Trophoblast cell (in vitro differentiated cells and primary cell): ENCODE data around the gene TRPV5.
A peak's percentile ranks its signal among the peaks of the same experiment; 100 is the strongest.

Experiments used
- DNase-seq, 2 donors: peaks; one replicate each; pipeline ENCODE4 v3.0.0-alpha.2; 2016
- H2AFZ ChIP-seq: 2 replicates; pipeline ENCODE4 v1.6.1; 2013; ENCODE audit warnings: low read length, moderate library complexity, mild to moderate bottlenecking; ENCODE audit not compliant: insufficient read depth, poor library complexity
- H2AK5ac ChIP-seq: 2 replicates; pipeline ENCODE4 v1.6.1; 2013; ENCODE audit warnings: mild to moderate bottlenecking, low read length
- H2BK120ac ChIP-seq: 2 replicates; pipeline ENCODE4 v1.6.1; 2013; ENCODE audit warnings: low read length, mild to moderate bottlenecking, moderate library complexity; ENCODE audit not compliant: insufficient read depth, poor library complexity
- H2BK12ac ChIP-seq: 2 replicates; pipeline ENCODE4 v1.6.1; 2013; ENCODE audit warnings: mild to moderate bottlenecking, low read length, moderate library complexity
- H2BK5ac ChIP-seq: 2 replicates; pipeline ENCODE4 v1.6.1; 2013; ENCODE audit warnings: low read length, low read depth, moderate library complexity, mild to moderate bottlenecking; ENCODE audit not compliant: poor library complexity
- H3K14ac ChIP-seq: 2 replicates; pipeline ENCODE4 v1.6.1; 2013; ENCODE audit warnings: mild to moderate bottlenecking, low read length
- H3K18ac ChIP-seq: 2 replicates; pipeline ENCODE4 v1.6.1; 2013; ENCODE audit warnings: mild to moderate bottlenecking, low read length
- H3K23ac ChIP-seq: 2 replicates; pipeline ENCODE4 v1.6.1; 2013; ENCODE audit warnings: low read length
- H3K27ac ChIP-seq: 2 replicates; pipeline ENCODE4 v1.5.1; 2013; ENCODE audit warnings: low read depth, mild to moderate bottlenecking, inconsistent platforms, low read length, moderate library complexity
- H3K27me3 ChIP-seq: 2 replicates; pipeline ENCODE4 v1.6.1; 2013; ENCODE audit warnings: inconsistent platforms, mild to moderate bottlenecking, low read length, moderate library complexity; ENCODE audit not compliant: insufficient read depth
- H3K36me3 ChIP-seq, 2 experiments: 1 replicate in 1 of 2; 2 replicates in 1 of 2; pipeline ENCODE4 v1.6.1; 2013; ENCODE audit warnings: low read length in 2 of 2, mild to moderate bottlenecking in 2 of 2, moderate library complexity in 1 of 2; ENCODE audit not compliant: insufficient read depth in 2 of 2, control insufficient read depth in 1 of 2
- H3K4ac ChIP-seq: 2 replicates; pipeline ENCODE4 v1.6.1; 2013; ENCODE audit warnings: low read depth, mild to moderate bottlenecking, low read length, moderate library complexity
- H3K4me1 ChIP-seq, 2 experiments: 1 replicate in 1 of 2; 2 replicates in 1 of 2; pipeline ENCODE4 v1.6.1; 2013; ENCODE audit warnings: low read length in 2 of 2, mild to moderate bottlenecking in 2 of 2, moderate library complexity in 1 of 2; ENCODE audit not compliant: insufficient read depth in 2 of 2, control insufficient read depth in 1 of 2
- H3K4me2 ChIP-seq: 2 replicates; pipeline ENCODE4 v1.6.1; 2013; ENCODE audit warnings: inconsistent platforms, mild to moderate bottlenecking, low read length, moderate library complexity
- H3K4me3 ChIP-seq: 2 replicates; pipeline ENCODE4 v1.5.1; 2013; ENCODE audit warnings: mild to moderate bottlenecking, low read depth, low read length, inconsistent platforms
- H3K79me1 ChIP-seq: one replicate; pipeline ENCODE4 v1.6.1; 2013; ENCODE audit warnings: low read length
- H3K79me2 ChIP-seq: 2 replicates; pipeline ENCODE4 v1.6.1; 2013; ENCODE audit warnings: low read length, mild to moderate bottlenecking; ENCODE audit not compliant: control insufficient read depth, insufficient read depth, poor library complexity
- H3K9ac ChIP-seq: 2 replicates; pipeline ENCODE4 v1.6.1; 2013; ENCODE audit warnings: mild to moderate bottlenecking, low read length
- H3K9me3 ChIP-seq: 2 replicates; pipeline ENCODE4 v1.6.1; 2013; ENCODE audit warnings: low read depth, mild to moderate bottlenecking, control low read depth, inconsistent platforms, low read length; ENCODE audit not compliant: insufficient read depth
- H4K12ac ChIP-seq: 2 replicates; pipeline ENCODE4 v1.6.1; 2013; ENCODE audit warnings: low read depth, mild to moderate bottlenecking, low read length, moderate library complexity
- H4K8ac ChIP-seq: 2 replicates; pipeline ENCODE4 v1.6.1; 2013; ENCODE audit warnings: low read depth, mild to moderate bottlenecking, low read length, moderate library complexity
- H4K91ac ChIP-seq: one replicate; pipeline ENCODE4 v1.6.1; 2013; ENCODE audit warnings: low read depth, mild to moderate bottlenecking, low read length, moderate library complexity
- WGBS: extraction: QIAGEN DNeasy Blood & Tissue Kit; methylation state at CpG from one replicate; pipeline ENCODE4 v1.1.7; 2013; ENCODE audit warnings: missing lambda C conversion rate; ENCODE audit not compliant: insufficient read length, insufficient coverage; ENCODE audit errors: extremely low coverage; 5-methylcytosine and 5-hydroxymethylcytosine counted together

Gene TRPV5

GRCh38 chr7:142930126-142930730 lies 3.3 kb downstream of the TRPV5 start:
- WGBS: no CpG with 5 or more reads among the region's 11 CpGs
- Histone ChIP-seq H3K18ac (no peak overlapping the region), H3K4me2 (no peak overlapping the region), H4K8ac (no peak overlapping the region), H2AK5ac (no peak overlapping the region), H3K79me2 (no peaks in the 10 kb centered on the region), H3K79me1 (no peaks in the 10 kb centered on the region), H3K36me3 (no peaks in the 10 kb centered on the region), H3K9me3 (no peaks in the 10 kb centered on the region), H2BK12ac (no peak overlapping the region), H3K4ac (no peak overlapping the region), H3K23ac (no peak overlapping the region), H3K14ac (no peak overlapping the region), H4K12ac (no peak overlapping the region), H2BK5ac (no peak overlapping the region), H3K4me1 (no peaks in the 10 kb centered on the region), H3K4me3 (no peak overlapping the region), H3K27ac (no peak overlapping the region), H2AFZ (no peak overlapping the region), H3K27me3 (no peaks in the 10 kb centered on the region), H3K9ac (no peak overlapping the region), H4K91ac (no peak overlapping the region), H2BK120ac (no peak overlapping the region)
- DNase-seq: peak; percentile 82 to 84

DNA sequence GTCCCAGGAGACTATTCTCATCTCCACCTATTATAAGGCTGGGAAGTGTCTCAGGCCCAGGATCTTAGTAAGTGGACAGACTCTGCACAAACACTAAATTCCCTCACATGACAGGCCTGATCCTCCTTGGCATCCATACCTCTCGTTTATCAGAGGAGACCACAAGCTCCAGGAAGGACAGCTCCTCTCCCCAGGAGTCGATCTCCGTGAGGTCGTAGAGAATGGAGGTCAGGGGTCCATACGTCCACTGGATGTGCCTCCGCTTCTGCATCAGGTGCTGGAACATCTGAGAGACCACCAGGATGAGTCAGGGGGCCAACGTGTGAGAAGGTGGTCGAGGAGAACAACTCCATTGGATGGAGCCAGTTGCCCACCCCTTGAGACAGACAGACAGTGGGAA lies 5.6 kb downstream of the TRPV5 start:
- Histone ChIP-seq H3K9ac (no peak overlapping the region), H3K4me1 (no peaks in the 10 kb centered on the region), H3K27me3 (no peaks in the 10 kb centered on the region), H2AFZ (no peak overlapping the region), H3K9me3 (no peaks in the 10 kb centered on the region), H3K4me3 (no peak overlapping the region), H2BK120ac (no peak overlapping the region), H4K8ac (no peak overlapping the region), H3K4ac (no peak overlapping the region), H3K4me2 (no peak overlapping the region), H3K79me1 (no peaks in the 10 kb centered on the region), H2AK5ac (no peak overlapping the region), H2BK12ac (no peak overlapping the region), H3K18ac (no peak overlapping the region), H4K91ac (no peak overlapping the region), H3K14ac (no peak overlapping the region), H3K36me3 (no peaks in the 10 kb centered on the region), H3K79me2 (no peaks in the 10 kb centered on the region), H3K27ac (no peak overlapping the region), H3K23ac (no peak overlapping the region), H2BK5ac (no peak overlapping the region), H4K12ac (no peak overlapping the region)
- no peak for DNase-seq
- WGBS: no CpG with 5 or more reads among the region's 8 CpGs

DNA sequence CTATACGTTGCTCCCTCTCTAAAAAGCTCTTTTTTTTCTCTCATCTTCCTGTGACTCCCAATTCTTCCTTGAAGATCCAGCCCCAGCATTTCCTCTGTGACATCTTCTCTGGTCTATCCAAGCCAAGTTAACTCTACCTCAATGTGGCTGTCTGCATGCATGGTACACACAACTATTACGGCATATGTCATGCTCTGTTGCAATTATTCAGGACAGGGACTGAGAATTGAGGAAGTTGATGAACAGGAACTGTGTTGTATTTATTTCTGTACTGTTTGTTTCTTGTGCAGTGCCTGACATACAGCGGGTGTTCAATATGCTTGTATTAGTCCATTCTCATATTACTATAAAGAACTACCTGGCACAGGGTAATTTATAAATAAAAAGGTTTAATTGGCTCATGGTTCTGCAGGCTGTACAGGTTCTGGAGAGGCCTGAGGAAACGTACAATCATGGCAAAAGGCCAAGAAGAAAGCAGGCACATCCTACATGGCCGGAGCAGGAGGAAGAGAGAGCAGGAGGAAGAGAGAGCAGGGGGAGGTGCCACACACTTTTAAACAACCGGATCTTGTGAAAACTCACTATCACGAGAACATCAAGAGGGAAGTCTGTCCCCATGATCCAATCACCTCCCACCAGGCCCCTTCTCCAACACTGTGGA lies 6.3 kb downstream of the TRPV5 start:
- Histone ChIP-seq H4K8ac (no peak overlapping the region), H3K36me3 (no peaks in the 10 kb centered on the region), H2BK5ac (no peak overlapping the region), H2BK12ac (no peak overlapping the region), H4K91ac (no peak overlapping the region), H3K18ac (no peak overlapping the region), H2AK5ac (no peak overlapping the region), H2BK120ac (no peak overlapping the region), H3K79me2 (no peaks in the 10 kb centered on the region), H3K9ac (no peak overlapping the region), H3K4me1 (no peaks in the 10 kb centered on the region), H3K4me3 (no peak overlapping the region), H3K27me3 (no peaks in the 10 kb centered on the region), H3K14ac (no peak overlapping the region), H4K12ac (no peak overlapping the region), H3K4me2 (no peak overlapping the region), H3K9me3 (no peaks in the 10 kb centered on the region), H3K23ac (no peak overlapping the region), H2AFZ (no peak overlapping the region), H3K79me1 (no peaks in the 10 kb centered on the region), H3K4ac (no peak overlapping the region), H3K27ac (no peak overlapping the region)
- no CpG with 5 or more reads among the region's 7 CpGs for WGBS
- DNase-seq: no peak

DNA sequence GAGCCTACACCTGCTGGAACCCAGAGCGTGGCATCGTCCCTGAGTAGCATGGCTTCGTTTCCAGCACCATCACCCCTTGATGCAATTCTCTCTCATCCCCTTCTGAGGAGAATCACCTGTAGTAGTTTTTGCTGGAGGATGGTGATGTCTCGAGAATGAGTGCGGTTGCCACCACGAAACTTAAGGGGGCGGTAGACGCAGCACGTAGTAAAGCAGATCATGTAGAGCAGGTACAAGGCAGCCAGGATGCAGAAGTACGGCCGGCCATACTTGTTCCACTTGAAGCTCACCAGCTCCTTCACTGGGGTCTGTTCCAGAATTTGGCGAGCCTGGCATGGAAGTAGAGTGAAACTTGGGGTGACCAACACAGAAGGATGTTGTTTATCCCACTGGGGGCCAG lies 8.1 kb downstream of the TRPV5 start:
- no peaks in the 10 kb centered on the region for H3K27me3 ChIP-seq
- no peak for DNase-seq
- H3K4me2 ChIP-seq: no peak overlapping the region
- H2AFZ ChIP-seq: no peak overlapping the region
- H4K12ac ChIP-seq: no peak overlapping the region
- no peaks in the 10 kb centered on the region for H3K79me2 ChIP-seq
- H2BK5ac ChIP-seq: no peak overlapping the region
- no peak overlapping the region for H4K8ac ChIP-seq
- H2AK5ac ChIP-seq: no peak overlapping the region
- H3K36me3 ChIP-seq: no peaks in the 10 kb centered on the region
- no peak overlapping the region for H3K4ac ChIP-seq
- no peaks in the 10 kb centered on the region for H3K9me3 ChIP-seq
- no peak overlapping the region for H2BK12ac ChIP-seq
- no peak overlapping the region for H3K27ac ChIP-seq
- H3K23ac ChIP-seq: no peak overlapping the region
- H3K18ac ChIP-seq: no peak overlapping the region
- H3K14ac ChIP-seq: no peak overlapping the region
- no peaks in the 10 kb centered on the region for H3K4me1 ChIP-seq
- H3K9ac ChIP-seq: no peak overlapping the region
- WGBS: no CpG with 5 or more reads among the region's 12 CpGs
- no peak overlapping the region for H2BK120ac ChIP-seq
- H3K79me1 ChIP-seq: no peaks in the 10 kb centered on the region
- H4K91ac ChIP-seq: no peak overlapping the region
- H3K4me3 ChIP-seq: no peak overlapping the region
